Lower lobe of right lung (tissue), 2 donors: Measurements from ENCODE around the gene GRID1. TPM values are rescaled to one million over a fixed set of nuclear protein-coding genes. Genes with fewer than 3 reads are reported as not detected.
A peak's percentile ranks its signal among the peaks of the same experiment; 100 is the strongest.

Experiments used
- ATAC-seq, 2 donors: fragments of 200-7000 bp; cut with Tn5 transposase; one replicate each; pipeline ENCODE4 v1.9.1; 2020 to 2022; ENCODE audit warnings: mild to moderate bottlenecking in 2 of 2, moderate library complexity in 2 of 2
- DNase-seq: peaks from one replicate; pipeline ENCODE4 v3.0.0-alpha.2; 2020
- H3K27ac ChIP-seq: fragments of 200-600 bp; one replicate; pipeline ENCODE4 v1.8.0; 2022
- H3K27me3 ChIP-seq: fragments of 200-600 bp; one replicate; pipeline ENCODE4 v1.8.0; 2022; ENCODE audit warnings: low read depth
- H3K36me3 ChIP-seq: fragments of 200-600 bp; one replicate; pipeline ENCODE4 v1.8.0; 2022; ENCODE audit warnings: mild to moderate bottlenecking
- H3K4me1 ChIP-seq: fragments of 200-600 bp; one replicate; pipeline ENCODE4 v1.8.0; 2022
- H3K4me3 ChIP-seq: fragments of 200-600 bp; one replicate; pipeline ENCODE4 v1.8.0; 2022; ENCODE audit warnings: mild to moderate bottlenecking
- H3K9me3 ChIP-seq: fragments of 200-600 bp; one replicate; pipeline ENCODE4 v1.8.0; 2022
- intact Hi-C: fragments of 100-400 bp; cut with DNase I; formaldehyde crosslinking; loops from one replicate; pipeline ENCODE4 v1.11.0; 2022
- total RNA-seq: library from RNA; stranded (reverse); fragmentation: NEBNext Ultra II Directional; extraction: Animal tissue kit (Norgen Biotek cat#: 25700); gene quantifications from one replicate; pipeline ENCODE4 v1.2.1, GENCODE V29; 2021
- TF ChIP-seq, protein P1 (sequence below): fragments of 200-600 bp; IDR thresholded peaks from one replicate; pipeline ENCODE4 v1.8.0; 2022; ENCODE audit warnings: antibody characterized with exemption, mild to moderate bottlenecking
- donor health status: DM: no; HTN: yes; CAD: no; lungs with severe emphysema.

GRID1 gene
- total RNA-seq, 1 donor from 2014 or later: 2.5 TPM

DNA sequence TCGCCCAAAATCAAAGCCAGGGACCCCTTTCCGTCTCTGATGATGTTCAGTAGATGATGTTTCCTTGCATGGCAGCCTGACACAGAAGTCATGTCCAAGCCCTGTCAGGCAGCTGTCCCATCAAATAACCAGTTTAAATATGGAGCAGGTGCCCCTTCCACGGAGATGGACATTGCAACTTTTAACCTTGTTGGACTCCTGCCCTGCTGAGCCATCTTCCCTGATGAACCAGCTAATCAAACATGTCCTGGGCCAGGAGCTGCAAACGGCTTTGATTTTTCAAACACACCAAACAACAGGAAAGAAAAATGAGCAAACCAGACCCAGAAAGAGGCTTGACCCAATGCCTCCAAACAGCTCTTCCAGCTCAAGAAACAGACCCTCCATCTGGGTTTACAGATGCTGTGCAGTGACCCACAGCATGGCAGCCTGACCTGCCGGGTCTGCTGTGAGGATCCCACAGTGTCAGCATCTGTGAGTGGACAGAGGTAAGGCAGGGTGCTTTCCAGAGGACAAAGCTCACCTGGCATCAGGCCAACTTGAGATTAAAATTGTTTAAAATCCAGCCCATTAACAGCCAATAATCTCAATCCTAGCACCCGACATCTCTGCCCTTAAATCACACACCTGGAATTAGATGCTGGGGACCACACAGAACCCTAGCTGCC is 372.6 kb downstream of the GRID1 start:
- Histone ChIP-seq H3K36me3 (no peaks in the 10 kb centered on the region), H3K27ac (no peak overlapping the region), H3K27me3 (no peaks in the 10 kb centered on the region), H3K4me3 (no peak overlapping the region), H3K4me1 (no peaks in the 10 kb centered on the region), H3K9me3 (no peaks in the 10 kb centered on the region)
- DNase-seq (no peak), ATAC-seq (no peak)
- intact Hi-C loops: no loop called here
- TF ChIP-seq, protein P1, sequence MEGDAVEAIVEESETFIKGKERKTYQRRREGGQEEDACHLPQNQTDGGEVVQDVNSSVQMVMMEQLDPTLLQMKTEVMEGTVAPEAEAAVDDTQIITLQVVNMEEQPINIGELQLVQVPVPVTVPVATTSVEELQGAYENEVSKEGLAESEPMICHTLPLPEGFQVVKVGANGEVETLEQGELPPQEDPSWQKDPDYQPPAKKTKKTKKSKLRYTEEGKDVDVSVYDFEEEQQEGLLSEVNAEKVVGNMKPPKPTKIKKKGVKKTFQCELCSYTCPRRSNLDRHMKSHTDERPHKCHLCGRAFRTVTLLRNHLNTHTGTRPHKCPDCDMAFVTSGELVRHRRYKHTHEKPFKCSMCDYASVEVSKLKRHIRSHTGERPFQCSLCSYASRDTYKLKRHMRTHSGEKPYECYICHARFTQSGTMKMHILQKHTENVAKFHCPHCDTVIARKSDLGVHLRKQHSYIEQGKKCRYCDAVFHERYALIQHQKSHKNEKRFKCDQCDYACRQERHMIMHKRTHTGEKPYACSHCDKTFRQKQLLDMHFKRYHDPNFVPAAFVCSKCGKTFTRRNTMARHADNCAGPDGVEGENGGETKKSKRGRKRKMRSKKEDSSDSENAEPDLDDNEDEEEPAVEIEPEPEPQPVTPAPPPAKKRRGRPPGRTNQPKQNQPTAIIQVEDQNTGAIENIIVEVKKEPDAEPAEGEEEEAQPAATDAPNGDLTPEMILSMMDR: no peak

- Histone ChIP-seq H3K27ac (no peak overlapping the region), H3K36me3 (no peaks in the 10 kb centered on the region), H3K4me3 (no peak overlapping the region), H3K9me3 (no peaks in the 10 kb centered on the region), H3K27me3 (no peaks in the 10 kb centered on the region), H3K4me1 (no peaks in the 10 kb centered on the region)
- intact Hi-C loops: no loop called here
- TF ChIP-seq, protein P1: no peak
- ATAC-seq (peak in 1 of 2 donors; percentile 13), DNase-seq (no peak)
Measured at GRCh38 chr10:85993140-85993539, 373.5 kb downstream of the GRID1 start.

DNA sequence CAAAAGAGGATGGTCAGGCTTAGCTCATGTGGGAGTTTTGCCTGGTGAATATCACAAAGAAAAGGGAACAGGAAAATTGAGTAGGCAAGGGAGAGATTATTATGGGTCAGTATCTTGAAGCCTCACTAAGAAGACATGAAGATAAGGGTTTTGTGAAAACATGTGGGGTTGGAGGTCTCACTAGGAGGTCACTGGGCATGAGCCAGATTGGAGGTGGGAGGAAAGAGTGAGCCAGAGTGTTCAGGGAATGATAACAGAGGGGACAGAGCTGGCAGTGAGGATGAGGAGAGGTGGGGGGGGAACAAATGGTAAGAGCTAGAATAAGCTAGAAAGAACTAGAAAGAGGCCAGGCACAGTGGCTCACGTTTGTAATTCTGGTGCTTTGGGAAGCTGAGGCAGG is 374.3 kb downstream of the GRID1 start:
- TF ChIP-seq, protein P1: no peak
- Histone ChIP-seq H3K36me3 (no peaks in the 10 kb centered on the region), H3K4me1 (no peaks in the 10 kb centered on the region), H3K9me3 (no peaks in the 10 kb centered on the region), H3K27ac (no peak overlapping the region), H3K4me3 (no peak overlapping the region), H3K27me3 (no peaks in the 10 kb centered on the region)
- ATAC-seq: no peak
- no peak for DNase-seq
- intact Hi-C loops: no loop called here

DNA sequence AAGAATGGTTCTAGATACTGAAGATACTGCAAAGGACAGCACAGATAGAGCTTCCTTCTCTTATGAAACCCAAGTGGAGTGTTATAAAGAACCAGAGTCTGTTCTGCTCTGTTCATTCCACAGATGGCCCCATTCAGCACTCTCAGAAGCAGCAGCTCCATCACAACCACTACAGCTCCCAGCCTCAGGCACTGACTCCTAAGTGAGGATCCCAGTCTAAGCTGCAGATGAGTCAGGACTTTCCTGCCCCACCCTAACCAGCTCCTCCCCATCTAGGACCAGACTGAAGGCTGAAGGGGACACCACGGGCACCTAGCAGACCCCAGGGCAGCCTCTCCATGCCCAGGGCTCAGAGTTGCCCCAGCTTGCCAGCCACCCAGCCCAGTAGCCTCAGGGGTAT is 379.8 kb downstream of the GRID1 start:
- H3K27me3 ChIP-seq: no peaks in the 10 kb centered on the region
- TF ChIP-seq, protein P1: no peak
- H3K9me3 ChIP-seq: no peaks in the 10 kb centered on the region
- no peaks in the 10 kb centered on the region for H3K4me1 ChIP-seq
- no peak overlapping the region for H3K4me3 ChIP-seq
- intact Hi-C loops: no loop called here
- DNase-seq (no peak), ATAC-seq (no peak)
- no peaks in the 10 kb centered on the region for H3K36me3 ChIP-seq
- no peak overlapping the region for H3K27ac ChIP-seq

GRCh38 chr10:85983051-85983450 is 383.5 kb downstream of the GRID1 start:
- Histone ChIP-seq H3K9me3 (no peaks in the 10 kb centered on the region), H3K27me3 (no peaks in the 10 kb centered on the region), H3K4me1 (no peaks in the 10 kb centered on the region), H3K36me3 (no peaks in the 10 kb centered on the region), H3K4me3 (no peak overlapping the region), H3K27ac (no peak overlapping the region)
- intact Hi-C loops: no loop called here
- ATAC-seq (no peak), DNase-seq (no peak)
- TF ChIP-seq, protein P1: no peak
